AG04449 (cell line): Measurements from ENCODE around the gene PAX7.

ENCODE experiments used
- CTCF ChIA-PET: fragments of 350-600 bp; formaldehyde crosslinking; extraction: SDS; loops from one replicate; lab custom pipeline; 2021; ENCODE audit warnings: antibody characterized with exemption; lab: Yijun Ruan, JAX
- POLR2A ChIA-PET: fragments of 400-600, 350-600 bp; formaldehyde crosslinking; extraction: SDS; loops from one replicate; lab custom pipeline; 2020; ENCODE audit warnings: antibody characterized with exemption, inconsistent platforms; lab: Yijun Ruan, JAX
- DNase-seq: peaks from one replicate; pipeline ENCODE4 v3.0.0-alpha.2; 2010; ENCODE audit warnings: low read depth, low spot score
- H3K4me3 ChIP-seq: 2 replicates; pipeline ENCODE4 v1.5.1; 2011; ENCODE audit warnings: low read depth, mild to moderate bottlenecking, control low read depth, low read length
- TF ChIP-seq, protein P1 (sequence below): IDR thresholded peaks from one replicate; pipeline ENCODE4 v1.5.1; 2011; ENCODE audit warnings: mild to moderate bottlenecking, moderate library complexity, low read length, control low read depth, inconsistent platforms; ENCODE audit not compliant: insufficient read depth; ENCODE audit errors: missing control alignments

The PAX7 gene

DNA sequence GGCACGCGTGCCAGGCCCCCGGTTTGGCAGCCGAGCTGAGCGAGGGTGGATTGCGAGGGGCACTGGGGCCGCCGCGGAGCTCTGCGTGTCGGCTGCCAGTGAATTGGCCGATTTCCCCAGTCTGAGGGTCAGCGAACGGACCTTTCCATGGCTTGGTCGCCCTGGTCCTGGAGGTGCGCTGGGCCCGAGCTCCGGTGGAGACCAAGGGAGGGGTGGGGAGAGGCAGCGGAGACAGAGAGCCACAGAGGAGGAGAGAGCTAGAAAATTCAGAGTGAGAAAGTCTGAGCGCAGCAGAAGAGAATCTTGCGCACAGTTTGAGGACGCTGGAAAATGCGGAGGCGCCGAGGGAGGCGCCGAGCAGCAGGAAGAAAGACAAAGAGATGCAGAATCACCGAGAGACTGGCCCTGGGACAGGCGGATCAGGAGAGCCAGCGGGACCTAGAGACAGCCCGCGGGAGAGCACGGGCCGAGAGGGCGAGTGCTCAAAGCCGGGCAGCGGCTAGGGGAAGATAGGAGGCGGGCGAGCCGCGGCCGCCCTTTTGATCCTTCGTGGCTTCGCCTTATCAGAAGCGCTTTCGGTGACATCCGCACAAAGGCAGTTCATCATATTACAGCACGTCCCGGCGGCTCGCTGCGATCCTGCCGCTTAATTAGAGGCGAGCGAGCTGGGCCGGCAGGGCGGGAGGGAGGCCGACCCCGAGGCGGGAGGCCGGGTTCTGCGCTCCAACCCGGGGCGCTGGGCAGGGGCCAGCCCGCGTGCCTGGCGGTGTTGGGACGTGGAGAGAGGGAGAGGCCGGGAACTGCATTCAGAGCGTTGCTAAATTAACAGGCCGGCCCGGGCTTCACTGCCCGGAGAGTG is 12.7 kb downstream of the PAX7 start:
- CTCF ChIA-PET = no interaction called here
- no peak for DNase-seq
- POLR2A ChIA-PET = no interaction called here
- TF ChIP-seq, protein P1, sequence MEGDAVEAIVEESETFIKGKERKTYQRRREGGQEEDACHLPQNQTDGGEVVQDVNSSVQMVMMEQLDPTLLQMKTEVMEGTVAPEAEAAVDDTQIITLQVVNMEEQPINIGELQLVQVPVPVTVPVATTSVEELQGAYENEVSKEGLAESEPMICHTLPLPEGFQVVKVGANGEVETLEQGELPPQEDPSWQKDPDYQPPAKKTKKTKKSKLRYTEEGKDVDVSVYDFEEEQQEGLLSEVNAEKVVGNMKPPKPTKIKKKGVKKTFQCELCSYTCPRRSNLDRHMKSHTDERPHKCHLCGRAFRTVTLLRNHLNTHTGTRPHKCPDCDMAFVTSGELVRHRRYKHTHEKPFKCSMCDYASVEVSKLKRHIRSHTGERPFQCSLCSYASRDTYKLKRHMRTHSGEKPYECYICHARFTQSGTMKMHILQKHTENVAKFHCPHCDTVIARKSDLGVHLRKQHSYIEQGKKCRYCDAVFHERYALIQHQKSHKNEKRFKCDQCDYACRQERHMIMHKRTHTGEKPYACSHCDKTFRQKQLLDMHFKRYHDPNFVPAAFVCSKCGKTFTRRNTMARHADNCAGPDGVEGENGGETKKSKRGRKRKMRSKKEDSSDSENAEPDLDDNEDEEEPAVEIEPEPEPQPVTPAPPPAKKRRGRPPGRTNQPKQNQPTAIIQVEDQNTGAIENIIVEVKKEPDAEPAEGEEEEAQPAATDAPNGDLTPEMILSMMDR = no peak
- no peak overlapping the region for H3K4me3 ChIP-seq

DNA sequence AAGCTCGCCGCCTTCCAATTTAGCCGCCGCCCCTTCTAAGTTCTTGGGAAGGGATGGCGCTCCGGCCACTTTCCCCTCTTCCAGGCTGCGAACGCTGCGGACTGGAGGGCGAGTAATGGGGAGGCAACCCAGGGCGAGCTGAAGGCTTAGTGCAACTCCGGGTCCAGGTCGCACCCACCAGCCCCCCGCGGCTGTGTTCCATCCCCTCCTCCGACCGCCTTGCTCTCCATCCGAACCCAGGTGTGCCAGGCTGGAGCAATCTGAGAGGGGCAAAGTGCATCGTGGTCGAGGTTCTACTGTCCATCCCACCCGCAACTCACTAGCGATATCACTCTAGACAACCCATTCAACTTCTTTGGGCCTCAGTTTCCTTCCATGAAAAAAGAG is 13.4 kb downstream of the PAX7 start:
- no peak overlapping the region for H3K4me3 ChIP-seq
- CTCF ChIA-PET = no interaction called here
- DNase-seq = no peak
- TF ChIP-seq, protein P1 = no peak
- POLR2A ChIA-PET = no interaction called here

DNA sequence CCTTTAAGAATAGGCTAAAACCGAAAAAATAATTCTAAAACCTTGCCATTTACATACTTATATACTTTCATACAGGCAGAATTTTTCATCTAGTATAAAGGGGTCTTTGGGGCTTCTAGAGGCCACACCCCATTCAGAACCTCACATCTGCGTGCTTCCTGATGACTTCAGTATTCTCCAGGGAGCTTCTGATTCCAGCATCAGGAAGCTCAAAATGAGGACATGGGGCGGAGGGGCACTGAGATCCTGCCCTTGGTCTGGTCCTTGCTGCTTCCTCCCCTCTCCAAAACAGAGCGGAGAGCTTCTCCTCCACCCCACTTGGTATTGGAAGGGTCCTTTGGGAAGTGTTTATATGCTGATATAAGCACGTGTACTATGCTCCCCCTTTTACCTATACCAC is 13.8 kb downstream of the PAX7 start:
- CTCF ChIA-PET = no interaction called here
- POLR2A ChIA-PET = no interaction called here
- H3K4me3 ChIP-seq = no peak overlapping the region
- TF ChIP-seq, protein P1 = no peak
- DNase-seq = no peak

DNA sequence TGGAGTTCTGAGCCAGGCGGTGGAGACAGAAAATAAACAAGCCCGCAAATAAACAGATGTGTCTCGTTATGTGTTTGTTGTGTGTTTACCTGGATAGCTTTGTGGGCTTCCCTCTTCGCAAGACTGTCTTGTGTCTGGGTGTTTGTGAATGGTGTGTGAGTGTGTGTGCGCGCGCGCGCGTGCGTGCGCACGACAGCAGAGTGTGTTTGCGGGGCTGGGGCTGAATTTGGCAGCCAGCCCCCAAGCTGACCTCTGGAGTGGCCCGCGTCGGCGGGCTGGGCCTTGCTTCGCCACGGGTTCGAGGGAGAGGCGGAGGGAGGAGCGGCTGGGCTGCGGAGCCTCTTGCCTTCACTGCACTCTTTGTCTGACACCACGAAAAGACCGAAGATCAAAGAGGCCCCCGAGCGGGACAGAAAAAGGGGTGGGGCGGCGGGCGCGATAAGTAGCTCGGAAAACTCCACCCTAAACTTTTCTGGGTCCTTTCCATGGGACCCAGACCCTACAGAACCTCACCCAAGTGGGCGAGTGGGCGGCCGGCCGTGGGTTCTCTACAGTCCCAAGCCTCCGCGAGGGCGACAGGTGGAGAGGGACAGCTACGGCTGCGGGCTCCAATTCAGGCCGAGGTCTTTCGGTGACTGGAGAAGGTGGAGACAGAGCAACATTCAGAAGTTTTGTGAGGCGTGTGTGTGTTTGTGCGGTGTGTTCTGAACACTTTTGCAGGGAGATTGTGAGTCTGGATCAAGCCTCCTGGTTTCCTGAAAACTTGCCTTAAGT is 14.5 kb downstream of the PAX7 start:
- POLR2A ChIA-PET = no interaction called here
- CTCF ChIA-PET = no interaction called here
- H3K4me3 ChIP-seq = no peak overlapping the region
- no peak for DNase-seq
- TF ChIP-seq, protein P1 = no peak

DNA sequence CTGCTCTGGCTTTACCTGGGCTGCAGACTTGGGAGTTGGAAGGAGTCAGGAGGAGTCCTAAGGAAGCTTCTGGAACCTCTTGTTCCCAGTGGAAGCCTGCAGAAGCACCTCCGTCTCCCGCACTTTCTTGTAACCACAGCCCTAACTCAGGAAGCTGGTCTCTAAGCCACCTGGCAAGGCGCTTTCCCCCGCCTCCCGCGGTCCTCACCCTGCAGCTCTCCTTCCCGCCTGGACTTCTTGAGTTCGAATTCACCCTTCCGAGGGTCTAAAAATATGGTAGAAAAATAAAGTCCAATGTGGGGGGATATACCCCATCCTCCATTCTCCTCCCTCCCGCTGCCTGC is 15.1 kb downstream of the PAX7 start:
- TF ChIP-seq, protein P1 = no peak
- ChIA-PET POLR2A (no interaction called here), CTCF (no interaction called here)
- no peak for DNase-seq
- H3K4me3 ChIP-seq = no peak overlapping the region

DNA sequence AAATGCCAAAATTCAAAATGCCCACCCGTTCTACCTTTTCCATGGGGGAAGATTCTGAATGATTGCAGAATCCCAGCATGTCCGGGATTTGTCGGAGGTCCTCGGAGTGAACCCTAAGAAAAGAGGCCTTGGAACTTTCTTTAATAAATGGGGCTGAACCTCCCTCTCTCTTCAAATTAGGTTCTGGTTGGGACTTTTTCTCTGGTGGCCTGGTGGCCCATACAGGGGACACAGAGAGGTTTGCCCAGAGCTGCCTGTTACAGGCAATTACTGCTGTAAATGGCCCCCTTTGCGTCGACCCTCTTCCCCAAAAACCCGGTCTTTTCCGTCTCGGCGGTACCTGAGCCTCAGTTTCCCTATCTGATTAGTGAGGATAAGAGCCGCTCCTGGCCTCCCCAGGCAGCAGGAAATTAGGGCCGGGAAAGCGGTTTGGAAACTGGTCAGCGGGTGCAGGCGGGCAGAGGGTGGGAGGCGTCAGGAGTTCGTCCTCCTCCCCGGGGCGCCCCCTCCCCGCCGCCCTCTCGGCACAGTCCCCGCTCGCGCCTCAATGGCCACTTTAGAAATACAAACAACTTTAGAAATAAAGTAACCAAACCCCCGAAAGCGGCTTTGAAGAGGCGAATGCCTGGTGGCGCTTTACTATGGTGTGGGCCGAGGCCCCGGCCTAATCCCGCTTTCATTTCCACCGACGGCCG is 15.6 kb downstream of the PAX7 start:
- no peak for DNase-seq
- no peak overlapping the region; the same call in 1 of the 2 replicates for H3K4me3 ChIP-seq
- ChIA-PET POLR2A (no interaction called here), CTCF (no interaction called here)
- TF ChIP-seq, protein P1 = no peak
